Left renal cortex interstitium (tissue), 4 donors: ENCODE measurements around the gene GALNT6. TPM values are rescaled to one million over a fixed set of nuclear protein-coding genes. Genes with fewer than 3 reads are reported as not detected.

Experiments
- DNase-seq, 4 donors: peaks; one replicate each; pipeline ENCODE4 v3.0.0-alpha.2; 2013; ENCODE audit warnings: low read depth in 4 of 4, low spot score in 2 of 4, missing footprints in 1 of 4
- polyA plus RNA-seq, 4 donors: library from polyadenylated mRNA; unstranded; fragments of 120-200 nt; gene quantifications; one replicate each; pipeline ENCODE4 v1.2.1, GENCODE V29; 2013; ENCODE audit not compliant: insufficient read length in 4 of 4

Gene GALNT6, protein sequence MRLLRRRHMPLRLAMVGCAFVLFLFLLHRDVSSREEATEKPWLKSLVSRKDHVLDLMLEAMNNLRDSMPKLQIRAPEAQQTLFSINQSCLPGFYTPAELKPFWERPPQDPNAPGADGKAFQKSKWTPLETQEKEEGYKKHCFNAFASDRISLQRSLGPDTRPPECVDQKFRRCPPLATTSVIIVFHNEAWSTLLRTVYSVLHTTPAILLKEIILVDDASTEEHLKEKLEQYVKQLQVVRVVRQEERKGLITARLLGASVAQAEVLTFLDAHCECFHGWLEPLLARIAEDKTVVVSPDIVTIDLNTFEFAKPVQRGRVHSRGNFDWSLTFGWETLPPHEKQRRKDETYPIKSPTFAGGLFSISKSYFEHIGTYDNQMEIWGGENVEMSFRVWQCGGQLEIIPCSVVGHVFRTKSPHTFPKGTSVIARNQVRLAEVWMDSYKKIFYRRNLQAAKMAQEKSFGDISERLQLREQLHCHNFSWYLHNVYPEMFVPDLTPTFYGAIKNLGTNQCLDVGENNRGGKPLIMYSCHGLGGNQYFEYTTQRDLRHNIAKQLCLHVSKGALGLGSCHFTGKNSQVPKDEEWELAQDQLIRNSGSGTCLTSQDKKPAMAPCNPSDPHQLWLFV
- polyA plus RNA-seq, result 1 to 10 TPM; 4.4 to 6.8 (median 6.1) TPM

DNA sequence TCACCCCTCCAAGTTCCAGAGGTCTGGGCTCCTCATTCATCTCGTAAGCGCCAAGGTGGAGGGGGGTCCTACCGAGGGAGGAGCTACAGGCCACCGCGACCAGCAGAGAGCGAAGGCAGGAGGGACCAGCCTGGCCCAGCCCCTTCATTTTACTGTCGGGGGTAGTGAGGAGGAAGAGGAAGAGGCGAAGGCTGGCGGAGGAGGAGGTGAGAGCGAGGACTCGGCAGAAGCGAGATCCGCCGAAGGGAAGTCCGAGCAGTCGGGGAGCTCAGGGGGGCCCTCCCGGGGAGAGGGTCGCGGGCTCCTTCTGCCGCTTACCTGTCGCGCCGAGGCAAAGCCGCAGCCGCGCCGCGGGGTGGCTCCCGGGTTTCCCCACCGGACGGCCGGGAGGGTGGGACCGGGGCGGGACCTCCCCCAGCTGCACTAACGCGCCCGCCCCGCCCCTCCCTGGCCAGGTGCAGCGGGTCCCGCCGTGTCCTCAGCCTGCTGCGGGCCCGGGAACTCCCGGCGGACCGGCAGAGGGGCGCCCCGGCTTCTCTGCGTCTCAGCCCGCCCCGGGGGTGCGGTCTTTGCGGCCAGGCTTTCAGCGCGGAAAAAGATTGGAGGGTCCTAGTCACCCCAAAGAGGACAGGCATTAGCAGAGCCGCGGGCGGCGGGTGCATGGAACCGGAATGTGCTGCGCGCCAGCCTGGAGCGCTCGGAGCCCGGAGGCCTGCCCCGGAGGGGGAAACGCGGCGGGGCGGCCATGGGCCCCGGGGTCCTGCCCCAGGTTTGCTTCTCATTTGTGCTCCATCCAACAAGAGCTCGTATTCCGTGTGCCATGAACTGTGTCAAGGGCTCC, at the start of gene GALNT6:
Gene GALNT6, minus strand, starts transcription at position 124 of the 841 bp plus-strand sequence. CDS start 11,625 bp downstream, outside the sequence.
- DNase-seq, result no peak

DNA sequence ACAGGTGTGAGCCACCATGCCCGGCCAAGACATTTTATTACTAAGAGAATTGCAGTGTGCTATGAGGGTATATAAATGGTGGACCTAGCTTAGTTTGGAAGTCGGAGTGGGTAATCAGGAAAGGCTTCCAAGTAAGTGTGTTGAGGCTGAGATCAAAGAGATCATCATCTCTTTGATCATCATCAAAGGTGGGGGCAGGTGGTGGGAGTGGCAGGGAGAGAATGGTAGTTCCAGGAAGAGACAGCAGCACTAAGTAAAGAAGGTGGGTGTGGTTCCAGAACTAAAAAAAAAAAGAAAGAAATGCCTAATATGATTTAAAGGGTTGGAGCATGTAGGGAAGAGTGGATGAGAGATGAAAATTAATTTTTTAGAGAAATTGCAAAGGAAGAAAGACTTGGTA, 48.1 kb upstream of the GALNT6 start:
- DNase-seq, result no peak

DNA sequence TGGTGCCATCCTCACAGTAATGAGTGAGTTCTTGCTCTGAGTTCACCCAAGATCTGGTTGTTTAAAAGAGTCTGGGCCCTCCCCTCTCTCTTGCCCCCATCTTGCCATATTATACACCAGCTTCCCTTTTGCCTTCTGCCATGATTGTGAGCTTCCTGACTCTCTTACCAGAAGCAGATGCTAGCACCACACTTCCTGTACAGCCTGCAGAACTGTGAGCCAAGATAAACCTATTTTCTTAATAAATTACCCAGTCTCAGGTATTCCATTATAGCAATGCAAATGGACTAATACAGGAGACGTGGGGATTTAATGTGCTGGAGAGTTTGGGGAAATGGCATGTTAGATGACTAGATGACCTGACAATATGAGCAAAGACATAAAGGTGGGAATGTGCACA, 46.2 kb upstream of the GALNT6 start:
- no peak for DNase-seq

DNA sequence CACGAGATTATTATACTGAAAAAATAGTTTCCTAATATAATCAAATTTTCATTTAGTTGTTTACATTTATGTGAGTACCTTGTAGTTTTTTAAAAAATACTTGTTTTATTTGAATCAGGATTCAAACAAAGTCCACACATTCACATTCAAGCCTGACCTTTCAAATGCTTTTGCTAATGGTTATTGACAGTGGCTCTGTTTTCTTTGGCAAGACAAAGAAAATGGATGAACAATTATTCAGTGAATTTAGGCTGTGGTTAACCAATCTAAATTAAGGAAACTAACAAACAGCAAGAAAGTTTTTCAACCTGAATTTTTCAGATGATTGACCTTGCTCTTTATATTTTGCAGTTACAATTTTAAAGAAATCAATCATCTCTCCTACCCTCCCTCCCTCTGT, 43.1 kb upstream of the GALNT6 start:
- DNase-seq, result no peak

DNA sequence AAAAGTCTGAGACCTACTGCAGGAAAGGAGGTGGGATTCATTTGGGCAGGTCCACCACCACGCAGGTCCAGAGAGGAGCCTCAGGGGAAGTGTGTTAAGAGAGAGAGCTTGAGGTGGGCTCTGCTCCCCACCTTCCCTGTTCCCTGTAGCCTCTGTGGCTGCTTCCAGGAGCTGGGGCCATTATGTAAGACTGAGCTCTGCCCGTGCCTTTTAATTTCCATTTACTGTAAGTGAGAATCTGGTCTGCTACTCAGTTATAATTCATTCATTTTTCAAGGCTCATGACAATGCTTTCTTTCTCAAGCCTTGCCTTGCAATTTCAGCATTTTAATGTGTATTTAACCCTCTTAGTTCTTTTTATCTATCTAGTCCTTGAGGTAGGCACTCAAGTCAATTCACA, 41.7 kb upstream of the GALNT6 start:
- DNase-seq, result no peak

DNA sequence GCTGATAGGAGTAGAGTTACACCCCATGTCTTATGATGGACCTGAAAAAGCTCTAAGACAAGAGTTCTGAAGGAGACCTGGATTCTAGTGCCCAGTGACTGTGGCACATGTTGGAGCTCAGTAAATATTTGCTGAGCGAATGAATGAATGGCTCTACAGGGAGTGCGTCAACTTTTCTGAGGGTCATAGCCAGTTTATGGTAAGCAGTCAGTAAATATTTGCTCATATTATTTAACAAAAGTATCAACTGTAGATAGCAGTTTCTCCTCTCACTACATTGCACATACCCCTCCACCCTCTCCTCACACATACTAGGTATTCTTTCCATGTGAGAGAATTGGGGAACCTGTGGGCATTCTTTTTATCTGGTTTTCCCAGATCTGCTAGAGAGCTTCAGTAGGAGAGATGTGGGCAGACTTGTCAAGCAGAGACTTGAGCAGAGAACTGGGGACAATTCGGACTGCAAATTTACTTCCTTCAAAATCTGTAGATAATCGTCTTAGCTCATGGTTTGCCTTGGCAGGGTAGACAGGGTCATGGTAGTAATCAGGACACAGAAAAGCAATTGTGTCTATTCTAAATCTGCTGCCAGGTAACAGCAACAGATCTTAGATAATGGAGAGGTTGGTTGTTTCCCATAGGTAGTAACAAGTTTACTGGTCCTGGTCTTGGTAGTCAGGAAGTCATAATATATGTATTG, 39.1 kb upstream of the GALNT6 start:
- no peak for DNase-seq

DNA sequence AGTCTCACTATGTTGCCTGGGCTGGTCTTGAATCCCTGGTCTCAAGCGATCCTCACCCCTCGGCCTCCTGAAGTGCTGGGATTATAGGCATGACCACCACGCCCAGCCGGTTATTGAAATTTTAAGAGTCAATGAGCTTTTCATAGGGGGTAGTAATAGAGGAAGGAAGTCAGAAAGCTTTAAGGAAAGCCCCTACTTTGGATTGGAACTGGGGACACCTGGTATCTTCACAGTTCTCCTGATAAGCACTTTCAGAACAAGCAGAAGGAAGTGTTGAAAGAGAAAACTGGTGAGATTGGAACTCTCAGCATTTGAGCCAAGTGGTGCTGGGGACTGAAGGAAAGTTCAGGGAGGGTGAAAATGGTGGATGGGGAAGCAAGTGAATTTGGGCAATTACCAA, 38.5 kb upstream of the GALNT6 start:
- no peak for DNase-seq

DNA sequence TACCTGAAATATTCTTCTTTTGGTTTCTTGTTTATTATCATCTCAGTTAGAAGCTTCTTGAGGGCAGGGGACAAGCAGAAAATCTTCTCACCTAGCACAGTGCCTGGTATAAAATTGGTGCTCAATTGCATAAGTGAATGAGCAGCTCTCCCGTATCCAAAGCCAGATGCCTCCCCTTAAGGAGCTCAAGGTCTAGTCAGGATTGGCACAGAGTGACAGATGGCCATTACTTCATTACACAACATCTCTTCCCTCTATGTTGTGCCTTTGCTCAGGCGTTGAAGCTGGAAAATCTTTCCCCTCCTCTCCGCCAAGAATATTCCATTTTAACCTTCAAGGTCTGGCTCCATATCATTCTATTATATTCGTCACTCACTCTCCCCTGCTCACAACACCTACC, 37.0 kb upstream of the GALNT6 start:
- no peak for DNase-seq

DNA sequence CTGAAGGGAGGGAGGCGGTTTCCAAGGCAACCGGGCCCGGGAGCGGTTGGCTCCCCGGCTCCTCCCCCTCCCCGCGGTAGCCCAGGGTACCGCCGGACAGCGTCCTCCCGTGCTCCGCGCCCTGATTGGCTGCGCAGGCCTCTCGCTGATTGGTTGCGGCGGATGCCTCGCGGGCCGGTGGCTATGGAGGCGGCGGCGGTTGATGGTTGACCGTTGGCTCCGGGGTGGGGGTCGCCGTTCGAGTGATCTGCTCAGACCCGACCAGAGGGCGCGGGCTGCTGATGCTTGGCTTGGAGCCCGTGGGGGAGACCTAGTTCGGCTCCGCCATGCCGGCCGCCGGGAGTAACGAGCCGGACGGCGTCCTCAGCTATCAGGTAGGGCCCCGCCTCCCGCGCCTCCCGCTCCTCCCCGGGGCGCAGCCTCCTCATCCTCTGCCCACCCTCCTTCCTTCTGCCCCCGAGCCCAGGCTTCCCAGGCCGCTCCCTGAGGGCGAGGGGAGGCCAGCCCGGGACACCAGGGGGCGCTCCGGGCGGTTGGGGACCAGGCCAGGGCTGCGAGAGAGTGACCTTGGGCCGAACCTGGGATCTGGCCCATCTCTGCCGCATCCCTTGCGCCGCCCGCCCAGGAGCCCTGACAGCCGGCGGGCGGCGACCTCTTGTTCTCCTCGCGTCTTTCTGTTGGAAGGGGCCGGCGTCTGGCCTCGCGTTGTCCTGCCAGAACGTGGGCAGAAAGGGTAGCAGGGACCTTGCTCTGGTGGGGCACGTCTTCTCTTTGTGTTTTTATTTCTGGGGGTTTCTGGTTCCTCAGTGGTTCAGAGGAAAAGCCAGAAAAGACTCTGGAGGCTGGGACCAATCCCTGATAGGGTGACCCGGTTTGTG, 33.7 kb upstream of the GALNT6 start, which contains the start of gene SLC4A8:
Gene SLC4A8, plus strand, starts transcription at position 170 of the 878 bp plus-strand sequence. Its CDS starts 157 bp downstream, at position 327.
- peak; percentile 72 to 93 (median 80) for DNase-seq

DNA sequence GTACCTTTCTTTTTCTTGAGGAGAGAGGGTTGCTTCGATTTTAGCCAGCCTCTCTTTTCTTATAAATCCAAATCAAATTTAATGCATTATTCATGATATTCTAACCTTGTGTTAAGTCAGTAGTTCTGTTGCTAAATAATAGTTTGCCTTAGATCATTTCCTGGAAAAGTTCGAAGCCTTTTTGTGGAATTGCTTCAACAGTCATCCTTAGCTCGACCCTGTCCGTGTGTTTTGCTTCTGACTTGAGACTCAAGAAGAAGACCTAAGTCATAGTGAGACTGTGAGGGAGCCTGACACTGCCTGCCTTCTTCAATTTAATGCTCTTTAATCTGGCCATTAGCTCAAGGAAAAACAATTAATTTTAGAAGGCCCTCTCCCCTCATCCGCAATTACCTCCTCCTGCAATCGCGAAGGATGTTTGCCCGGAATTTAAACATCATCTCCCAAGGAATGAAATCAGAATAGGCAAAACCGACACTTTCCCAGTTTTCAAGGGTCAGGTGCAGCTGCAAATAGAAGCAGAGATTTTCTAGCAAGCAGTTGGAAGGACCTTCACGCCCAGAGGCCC, 33.0 kb upstream of the GALNT6 start:
- no peak for DNase-seq

DNA sequence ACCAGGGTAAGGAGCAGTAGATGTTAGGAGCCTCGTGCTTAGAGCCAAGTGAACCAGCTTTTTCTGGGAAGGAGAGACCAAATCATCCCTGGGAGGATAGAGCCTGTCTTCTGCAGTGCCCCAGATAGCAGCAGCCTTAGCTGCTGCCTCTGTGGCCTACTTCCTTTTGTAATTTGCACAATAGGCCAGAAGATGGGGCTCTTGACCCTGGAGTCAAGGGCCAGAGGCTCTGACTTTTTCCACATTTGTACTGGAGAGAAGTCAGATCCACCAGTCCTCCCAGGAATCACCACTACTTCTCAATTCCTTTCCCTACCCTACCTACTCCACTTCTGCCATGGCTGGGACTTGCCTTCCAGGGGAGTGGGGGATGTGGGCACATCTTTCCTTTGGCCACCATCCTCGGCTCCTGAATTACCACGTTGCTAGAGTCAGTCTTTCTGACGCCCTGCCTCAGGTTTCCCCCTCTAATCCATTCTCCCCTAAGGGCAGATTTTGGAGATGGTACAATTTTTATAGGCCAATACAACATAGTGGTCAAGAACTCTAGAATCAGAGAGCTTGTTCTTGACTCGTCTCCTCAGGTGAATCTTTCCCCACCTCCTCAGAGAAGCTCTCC, 30.2 kb upstream of the GALNT6 start:
- peak in 3 of 4 donors; percentile 15 to 70 (median 35) for DNase-seq

DNA sequence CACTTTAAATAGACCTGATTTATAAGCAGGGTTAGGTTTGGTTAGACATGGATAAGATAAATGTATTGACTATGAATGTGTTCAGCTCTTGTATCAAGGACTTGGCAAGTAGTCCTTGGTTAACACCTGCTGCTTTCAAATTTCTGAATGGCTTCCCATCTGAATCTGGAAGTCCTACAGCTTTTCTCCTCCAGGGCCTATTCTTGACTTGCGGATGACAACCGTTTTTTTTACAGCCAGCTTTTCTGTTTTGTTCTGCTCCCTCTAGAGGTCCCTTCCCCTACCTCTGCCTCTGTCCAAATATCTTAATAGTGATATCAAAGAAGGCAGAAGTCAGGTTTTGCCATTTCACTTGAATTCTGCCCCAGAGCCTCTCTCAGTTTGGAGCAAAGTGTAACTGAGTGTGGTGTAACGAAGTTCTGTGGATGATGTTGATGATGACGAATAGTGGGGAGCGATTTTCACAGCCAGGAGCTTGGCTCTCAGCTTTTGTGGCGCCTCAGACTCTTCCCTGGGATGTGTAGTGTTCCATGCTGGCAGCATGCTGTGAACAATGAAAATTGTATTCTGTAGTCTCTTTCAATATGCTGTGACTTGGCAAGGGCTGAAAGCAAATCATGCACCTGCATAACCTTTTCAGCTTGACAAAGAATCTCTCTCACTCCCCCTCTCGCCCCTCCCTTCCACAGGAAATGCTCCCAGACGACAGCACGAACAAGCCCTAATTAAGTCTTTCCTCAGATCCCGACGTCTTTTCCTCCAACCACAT, 28.4 kb upstream of the GALNT6 start:
- no peak for DNase-seq

DNA sequence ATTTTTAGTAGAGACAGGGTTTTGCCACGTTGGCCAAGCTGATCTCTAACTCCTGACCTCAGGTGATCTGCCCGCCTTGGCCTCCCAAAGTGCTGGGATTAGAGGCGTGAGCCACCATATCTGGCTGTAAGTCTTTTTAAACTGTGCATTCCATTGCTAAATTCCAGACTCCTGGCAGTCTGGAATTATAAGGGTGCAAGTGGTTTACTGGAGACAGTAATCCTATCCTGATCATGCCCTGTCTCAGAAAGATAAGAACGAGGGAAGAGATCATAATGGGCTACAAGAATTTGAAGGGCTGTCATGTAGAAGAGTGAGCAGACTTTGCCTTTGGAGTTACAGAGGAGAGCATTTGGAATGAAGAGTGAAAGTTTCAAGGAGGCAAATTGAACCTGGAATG, 26.6 kb upstream of the GALNT6 start:
- DNase-seq, result no peak

DNA sequence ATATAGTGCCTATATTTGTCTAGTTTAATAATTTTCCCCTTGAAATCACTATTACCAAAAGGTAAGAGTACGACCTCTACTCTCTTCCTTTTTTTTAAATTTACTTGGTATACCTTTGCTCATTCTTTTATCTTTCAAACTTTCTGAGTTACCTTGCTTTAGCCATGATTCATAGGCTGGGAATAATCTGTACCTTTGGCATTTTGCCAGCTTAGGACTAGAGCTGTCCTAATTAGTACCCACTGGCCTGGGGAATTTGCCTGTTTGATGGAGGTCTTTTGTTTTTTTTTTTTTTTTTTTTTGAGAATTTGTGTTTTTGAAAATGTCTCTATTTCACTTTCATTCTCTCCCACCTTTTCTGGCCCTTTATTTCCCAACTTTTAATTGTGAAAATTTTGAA, 24.7 kb upstream of the GALNT6 start:
- DNase-seq, result no peak

DNA sequence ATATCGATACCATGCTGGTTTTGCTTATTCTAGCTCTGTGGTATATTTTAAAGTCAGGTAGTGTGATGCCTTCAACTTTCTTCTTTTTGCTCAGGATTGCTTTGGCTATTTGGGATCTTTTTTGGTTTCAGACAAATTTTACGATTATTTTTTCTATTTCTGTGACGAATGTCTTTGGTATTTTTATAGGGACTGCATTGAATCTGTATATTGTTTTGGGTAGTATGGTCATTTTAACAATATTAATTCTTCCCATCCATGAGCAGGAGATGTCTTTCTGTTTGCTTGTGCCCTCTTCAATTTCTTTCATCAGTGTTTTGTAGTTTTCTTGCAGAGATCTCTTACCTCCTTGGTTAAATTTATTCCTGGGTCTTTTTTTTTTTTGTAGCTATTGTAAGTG, 22.6 kb upstream of the GALNT6 start:
- no peak for DNase-seq

DNA sequence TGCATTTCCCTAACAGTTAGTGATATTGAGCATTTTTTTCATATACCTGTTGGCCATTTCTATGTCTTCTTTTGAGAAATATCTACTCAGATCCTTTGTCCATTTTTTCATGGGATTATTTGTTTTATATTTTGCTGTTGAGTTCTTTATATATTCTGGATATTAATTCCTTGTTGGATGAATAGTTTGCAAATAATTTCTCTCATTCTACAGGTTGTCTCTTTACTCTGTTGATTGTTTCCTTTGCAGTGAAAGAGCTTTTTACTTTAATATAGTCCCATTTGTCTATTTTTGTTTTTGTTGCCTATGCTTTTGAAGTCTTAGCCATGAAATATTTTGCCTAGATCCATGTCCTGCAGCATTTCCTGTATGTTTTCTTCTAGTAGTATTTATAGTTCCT, 21.9 kb upstream of the GALNT6 start:
- no peak for DNase-seq

DNA sequence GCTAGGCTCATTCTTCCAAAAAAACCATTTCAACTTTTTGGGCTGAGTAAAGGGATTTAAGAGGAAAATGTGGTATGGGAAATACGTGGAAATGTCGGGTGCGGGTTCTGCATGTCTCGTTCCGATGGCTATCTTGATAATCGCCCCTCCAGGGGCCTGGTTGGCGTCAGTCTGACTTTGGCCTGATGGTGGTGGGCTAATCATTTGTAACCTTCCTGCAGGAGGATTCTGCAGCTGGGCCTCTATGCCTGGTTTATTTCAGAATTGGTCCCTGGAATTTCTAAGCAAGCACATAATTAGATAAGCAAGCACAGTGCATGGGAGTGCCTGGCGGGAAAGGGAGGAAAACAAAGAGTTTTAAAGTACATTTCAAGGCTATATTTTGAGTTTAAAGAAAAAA, 18.6 kb upstream of the GALNT6 start:
- DNase-seq, result no peak

DNA sequence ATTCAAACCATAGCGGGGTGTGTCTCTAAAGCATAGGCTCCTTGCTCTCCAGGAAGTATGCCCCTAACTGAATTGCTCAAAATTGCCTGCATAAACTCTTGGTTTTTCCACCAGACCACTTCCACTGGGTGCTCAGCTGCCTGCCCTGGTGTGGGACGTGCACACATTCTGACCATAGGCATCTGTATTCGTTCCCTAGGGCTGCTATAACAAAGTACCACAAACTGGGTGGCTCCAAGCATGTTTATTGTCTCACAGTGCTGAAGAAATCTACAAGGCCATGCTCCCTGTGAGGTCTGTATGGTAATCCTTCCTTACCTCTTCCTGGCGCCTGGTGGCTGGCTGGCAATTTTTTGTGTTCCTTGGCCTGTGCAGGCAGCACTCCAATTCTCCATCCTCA, 16.4 kb upstream of the GALNT6 start:
- DNase-seq, result no peak
